Retinal pigment epithelial cell (primary cell): Measurements from ENCODE around the gene SDS.

Experiments used
- DNase-seq: peaks from one replicate; pipeline ENCODE4 v3.0.0-alpha.2; 2010; ENCODE audit warnings: low read depth
- H3K4me3 ChIP-seq: 2 replicates; pipeline ENCODE4 v1.5.1; 2011; ENCODE audit warnings: mild to moderate bottlenecking, low read length, control low read depth, moderate library complexity
- CTCF ChIP-seq: conservative IDR thresholded peaks from 2 replicates; pipeline ENCODE4 v1.5.1; 2011; ENCODE audit warnings: low read depth, low read length, control low read depth, inconsistent platforms

Gene SDS

GRCh38 chr12:113390064-113391043 lies 13.3 kb downstream of the SDS start:
- no peak for DNase-seq
- no peak overlapping the region for H3K4me3 ChIP-seq
- no peak for TF ChIP-seq CTCF

- TF ChIP-seq CTCF: no peak
- no peak for DNase-seq
- no peak overlapping the region for H3K4me3 ChIP-seq
Measured at GRCh38 chr12:113388351-113388750, 15.3 kb downstream of the SDS start.

DNA sequence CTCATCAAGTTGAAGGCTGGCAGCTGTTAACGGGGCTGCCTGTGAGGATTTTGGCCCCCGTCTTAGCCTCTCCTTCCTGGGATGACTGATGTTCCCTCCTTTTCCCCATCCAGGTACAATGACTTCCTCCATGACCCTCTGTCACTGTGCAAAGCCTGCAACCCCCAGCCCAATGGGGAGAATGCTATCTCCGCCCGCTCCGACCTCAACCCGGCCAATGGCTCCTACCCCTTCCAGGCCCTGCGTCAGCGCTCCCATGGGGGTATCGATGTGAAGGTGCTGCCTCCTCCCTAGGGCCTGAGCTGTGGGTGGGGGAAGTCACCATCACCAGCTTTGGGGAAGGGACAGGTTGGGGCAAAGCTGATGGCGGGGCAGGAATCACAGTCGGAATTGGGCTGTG lies 16.1 kb downstream of the SDS start:
- no peak overlapping the region for H3K4me3 ChIP-seq
- no peak for DNase-seq
- TF ChIP-seq CTCF: no peak

GRCh38 chr12:113386866-113387566 lies 16.7 kb downstream of the SDS start:
- no peak for DNase-seq
- no peak overlapping the region for H3K4me3 ChIP-seq
- no peak for TF ChIP-seq CTCF

- no peak for TF ChIP-seq CTCF
- H3K4me3 ChIP-seq: no peak overlapping the region
- no peak for DNase-seq
Measured at GRCh38 chr12:113385282-113385882, 18.3 kb downstream of the SDS start.

GRCh38 chr12:113384778-113385177 lies 18.9 kb downstream of the SDS start:
- no peak for TF ChIP-seq CTCF
- no peak overlapping the region for H3K4me3 ChIP-seq
- DNase-seq: no peak
